ENCODE data around the gene ZNF831.

ZNF831 gene

DNA sequence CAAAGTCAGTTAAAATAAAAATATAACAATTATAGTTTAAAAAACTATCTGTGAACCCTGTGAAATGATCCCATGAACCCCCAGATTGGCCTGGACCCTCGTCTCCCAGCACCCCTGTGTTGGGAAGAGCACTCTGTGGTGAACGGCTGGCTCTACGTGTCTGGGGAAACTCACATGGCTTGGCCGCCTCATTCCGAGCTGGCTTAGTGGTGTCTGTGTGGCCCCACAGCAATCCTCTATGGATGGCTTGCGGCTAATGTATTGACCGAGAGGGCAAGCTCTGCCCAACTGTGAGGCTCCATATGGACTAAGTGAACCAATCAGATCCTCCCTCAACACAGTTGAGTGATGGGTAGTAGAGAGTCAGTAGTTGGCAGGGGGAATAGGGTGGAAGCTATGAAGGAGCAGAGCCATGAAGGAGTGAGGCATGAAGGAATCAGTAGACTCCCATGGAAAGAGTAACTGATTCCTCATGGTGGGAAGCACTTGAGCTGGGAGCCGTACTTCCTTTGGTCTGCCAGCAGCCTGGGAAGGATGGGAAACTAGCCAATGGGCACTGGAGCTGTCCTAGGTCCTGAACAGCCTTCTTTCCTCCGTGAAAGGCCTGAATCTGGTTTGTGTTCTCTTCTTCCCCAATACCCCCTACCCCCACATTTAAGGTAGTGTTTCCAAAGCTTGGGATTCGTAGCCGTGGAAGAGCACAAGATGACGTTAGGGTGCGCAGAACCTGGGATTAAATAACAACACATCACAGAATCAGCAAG lies 21.6 kb upstream of the ZNF831 start:
- no peak for DNase-seq (ENCODE audit: low read depth)

DNA sequence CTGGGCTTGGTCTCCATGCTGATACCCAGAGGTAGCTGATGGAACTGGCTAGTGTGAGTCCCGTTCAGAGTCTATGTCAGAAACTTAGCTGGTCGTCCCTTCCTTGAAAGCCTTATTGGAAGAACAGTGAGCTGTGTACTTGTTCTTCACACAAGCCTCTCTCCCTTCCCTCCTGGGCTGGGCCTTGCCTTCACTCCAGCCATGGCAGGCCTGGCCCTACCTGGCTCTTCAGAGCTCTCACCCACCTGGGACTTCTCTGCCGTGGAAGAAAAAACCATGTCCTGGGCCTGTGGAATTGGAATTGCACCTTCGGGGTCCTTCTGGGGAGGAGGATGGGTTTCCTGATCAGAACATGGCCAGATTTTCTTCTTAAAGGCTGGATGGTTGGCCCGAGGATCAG lies 20.3 kb upstream of the ZNF831 start:
- DNase-seq (ENCODE audit: low read depth): no peak

GRCh38 chr20:59144179-59144830 lies 19.3 kb upstream of the ZNF831 start:
- no peak for DNase-seq (ENCODE audit: low read depth)

DNA sequence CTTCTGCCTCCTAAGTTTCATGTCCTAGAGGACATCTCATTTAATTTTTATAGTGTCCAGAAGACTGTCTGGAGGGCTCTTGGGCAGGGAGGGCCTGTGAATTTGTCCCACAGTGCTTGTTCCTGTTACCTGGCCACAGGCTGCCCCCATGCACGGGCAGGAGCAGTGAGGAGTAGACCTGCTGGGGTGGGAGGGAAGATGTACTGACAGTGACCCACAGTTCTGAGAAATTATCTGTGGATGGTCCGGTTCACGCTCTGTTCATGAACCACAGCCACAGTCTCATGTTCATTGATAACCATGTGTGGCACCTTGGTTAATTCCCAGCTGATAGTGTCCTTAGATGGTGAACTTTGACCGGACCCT lies 18.8 kb upstream of the ZNF831 start:
- DNase-seq (ENCODE audit: low read depth): no peak

DNA sequence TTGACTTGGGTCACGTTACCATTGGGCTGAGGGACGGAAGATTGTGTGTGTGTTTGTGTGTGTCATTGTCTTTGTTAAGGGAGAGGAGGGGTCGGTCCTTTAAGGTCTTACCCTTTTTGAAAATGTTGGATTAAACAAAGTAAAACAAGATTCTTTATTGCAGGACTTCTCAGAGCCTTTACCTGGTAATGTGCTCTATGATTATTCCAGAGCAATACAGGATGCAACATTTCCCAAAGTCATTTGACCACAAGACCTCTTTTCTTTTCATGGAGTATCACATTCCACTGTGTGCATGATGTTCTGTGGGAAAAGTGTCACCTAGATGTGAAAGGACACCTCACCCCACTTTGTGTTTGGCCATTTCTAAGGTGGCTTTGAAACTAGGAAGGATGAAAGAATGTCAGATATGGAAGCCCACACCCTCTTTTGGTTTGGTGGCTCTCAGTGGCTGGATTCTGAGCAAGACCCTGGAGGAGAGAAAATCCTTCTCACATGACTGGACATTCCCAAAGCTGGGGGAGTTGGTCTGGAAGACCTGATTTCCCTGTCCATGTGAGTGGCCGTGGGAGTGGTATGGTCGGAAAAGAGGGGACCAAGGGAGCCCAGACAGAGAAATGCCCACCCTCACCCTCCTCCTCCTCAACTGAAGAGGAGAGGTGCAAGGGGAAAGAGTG lies 18.2 kb upstream of the ZNF831 start:
- no peak for DNase-seq (ENCODE audit: low read depth)

DNA sequence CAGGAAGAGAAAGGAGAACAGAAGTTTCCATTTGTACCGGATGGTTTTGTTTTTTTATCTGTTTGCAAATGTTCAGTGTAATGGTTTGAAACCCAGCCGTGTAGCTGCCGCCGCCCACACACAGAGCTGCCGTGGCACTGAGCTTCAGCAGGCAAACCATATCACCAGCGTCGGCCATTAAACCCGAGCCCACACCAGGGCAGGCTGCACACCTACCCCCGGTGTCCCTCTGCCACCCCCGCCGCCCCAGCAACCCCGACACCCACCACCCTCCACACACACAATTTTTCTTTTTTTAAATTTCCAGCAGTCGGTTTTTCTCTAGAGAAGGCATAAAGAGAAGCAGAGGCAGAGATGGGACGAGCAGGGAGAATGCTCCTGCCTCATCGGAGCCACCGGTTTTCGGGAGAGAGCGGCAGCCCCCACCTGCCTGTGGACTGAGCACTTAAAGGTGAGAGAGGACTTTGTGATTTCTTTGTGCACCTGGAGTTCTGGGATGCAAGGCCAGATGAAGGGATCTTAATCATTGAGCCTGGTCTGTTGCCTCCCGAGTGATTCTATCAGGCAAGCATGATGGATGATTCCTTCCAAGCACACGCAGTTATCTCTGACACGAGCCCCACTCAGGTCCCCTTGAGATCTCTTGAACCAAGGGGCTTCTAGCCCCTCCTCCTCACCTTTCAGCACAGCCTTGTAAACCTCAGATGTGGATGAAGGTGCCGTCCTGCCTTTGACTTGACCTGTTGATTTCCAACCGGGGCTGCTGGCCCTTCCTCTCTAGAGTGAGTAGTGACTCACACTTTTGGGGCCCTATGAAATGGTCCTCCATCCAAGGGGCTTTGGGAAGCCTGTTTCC lies 17.5 kb upstream of the ZNF831 start:
- DNase-seq (ENCODE audit: low read depth): no peak

DNA sequence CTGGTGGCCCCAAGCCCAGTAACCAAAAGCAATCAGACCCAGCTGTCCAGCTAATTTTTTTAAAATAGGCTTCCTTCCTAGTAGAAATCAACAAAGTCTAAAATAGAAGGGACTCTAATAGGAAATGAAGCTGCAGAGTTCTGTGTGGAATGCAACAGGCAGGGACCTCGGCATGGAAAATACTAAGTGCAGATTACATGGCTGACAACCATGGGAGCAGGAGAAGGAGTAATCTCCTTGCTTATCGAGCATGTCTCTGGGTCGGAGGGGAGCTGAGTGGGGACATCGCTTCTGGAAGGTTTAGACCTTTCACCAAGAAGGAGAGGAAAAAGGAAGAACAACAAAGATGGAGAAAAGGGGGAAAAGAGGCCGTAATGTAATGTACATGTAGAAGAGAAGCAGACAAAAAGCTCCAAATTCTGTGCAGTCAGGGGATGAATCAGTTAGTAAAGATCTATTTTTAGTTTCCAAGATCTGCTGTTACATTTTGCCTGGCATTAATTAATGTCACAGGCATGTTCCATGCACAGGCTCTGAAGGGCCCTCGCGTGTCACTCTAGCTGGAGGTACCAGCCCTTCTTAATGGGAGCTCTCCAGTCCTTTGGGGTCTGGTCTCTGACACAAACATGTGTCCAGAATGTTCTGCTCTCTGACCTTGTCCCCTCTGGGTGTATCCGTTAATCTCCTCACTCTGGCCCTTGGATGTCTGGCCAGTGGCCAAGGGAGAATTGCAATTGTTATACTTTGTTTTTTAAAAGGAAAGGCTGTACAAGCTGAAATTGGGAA lies 16.6 kb upstream of the ZNF831 start:
- no peak for DNase-seq (ENCODE audit: low read depth)

- DNase-seq (ENCODE audit: low read depth): no peak
These were observed 16.0 kb upstream of the ZNF831 start for GRCh38 chr20:59147586-59147985.

- no peak for DNase-seq (ENCODE audit: low read depth)
These were observed 14.7 kb upstream of the ZNF831 start for GRCh38 chr20:59148701-59149493.

DNA sequence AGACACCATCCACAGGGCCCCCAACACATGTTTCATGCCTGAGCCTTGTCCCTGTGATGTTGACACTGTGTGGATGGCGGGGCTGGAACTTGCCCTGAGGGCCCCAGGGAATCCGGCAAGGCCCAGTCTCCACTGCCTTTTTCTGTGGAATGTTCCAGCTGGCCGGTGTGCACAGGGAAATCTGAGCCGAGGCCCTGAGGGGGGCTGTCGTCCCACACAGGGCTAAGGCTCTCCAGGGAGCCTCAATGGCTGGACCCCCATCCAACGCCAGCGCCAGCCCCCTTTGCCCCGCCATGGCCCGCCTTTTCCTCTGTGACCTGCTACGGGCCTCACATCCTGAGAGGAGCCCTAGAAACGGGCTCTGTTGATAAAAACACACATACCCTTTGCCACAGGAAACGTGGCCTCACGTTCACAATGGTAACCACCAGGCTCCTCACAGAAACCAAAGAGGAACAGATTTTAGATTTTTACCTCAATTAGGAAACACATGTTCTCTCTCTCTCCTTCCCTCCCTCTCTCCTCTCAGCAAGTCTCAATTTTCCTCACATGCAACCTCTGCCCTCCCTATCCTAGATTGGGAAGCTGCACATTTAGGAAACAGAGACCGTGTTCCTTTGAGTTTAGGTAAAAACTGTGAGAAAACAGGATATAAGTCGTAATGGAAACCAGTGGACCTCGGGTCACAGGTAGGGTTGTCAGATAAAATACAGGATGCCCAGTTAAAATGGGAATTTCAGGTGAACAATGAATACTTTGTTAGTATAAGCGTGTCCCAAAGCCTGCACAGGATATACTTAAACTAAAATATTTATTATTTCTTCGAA lies 13.7 kb upstream of the ZNF831 start:
- no peak for DNase-seq (ENCODE audit: low read depth)

DNA sequence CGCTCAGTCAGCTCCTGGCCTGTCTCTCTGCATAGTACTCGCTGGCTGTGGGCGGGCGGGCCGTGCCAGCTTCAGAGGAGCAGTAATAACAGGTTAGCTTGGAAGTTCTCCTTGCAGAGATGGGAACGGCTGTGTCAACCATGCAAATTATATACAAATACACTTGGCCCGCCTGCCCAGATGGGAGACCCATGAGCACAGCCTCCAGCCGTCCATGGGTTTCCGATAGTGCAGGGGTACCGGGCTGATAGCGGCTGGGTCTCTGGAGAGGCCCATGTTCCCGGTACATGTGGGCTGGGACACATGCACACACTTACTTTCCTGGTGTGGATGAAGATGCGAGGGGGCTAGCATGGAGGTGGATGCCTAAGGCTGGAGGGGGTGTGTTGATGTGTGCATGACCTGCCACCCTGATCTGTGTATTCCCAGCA lies 12.8 kb upstream of the ZNF831 start:
- DNase-seq (ENCODE audit: low read depth): no peak

DNA sequence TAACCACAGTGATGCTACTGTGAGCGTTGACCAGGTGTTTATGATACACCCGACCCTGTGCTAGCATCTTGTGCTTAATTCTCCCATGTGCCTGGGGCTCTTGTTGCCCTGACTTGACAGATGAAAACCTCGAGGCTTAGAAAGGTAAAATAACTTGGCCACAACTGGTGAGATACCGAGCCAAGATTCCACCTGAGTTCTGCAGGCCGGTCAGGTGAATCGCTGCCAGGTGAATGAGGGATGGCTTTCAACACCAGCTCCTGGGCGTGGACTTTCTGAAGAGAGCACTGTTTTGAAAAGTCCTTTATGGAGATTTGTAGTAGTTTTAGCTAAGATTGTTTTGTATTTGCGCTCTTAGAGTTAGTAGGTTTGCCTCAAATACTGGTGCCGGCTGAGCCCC lies 12.2 kb upstream of the ZNF831 start:
- no peak for DNase-seq (ENCODE audit: low read depth)

DNA sequence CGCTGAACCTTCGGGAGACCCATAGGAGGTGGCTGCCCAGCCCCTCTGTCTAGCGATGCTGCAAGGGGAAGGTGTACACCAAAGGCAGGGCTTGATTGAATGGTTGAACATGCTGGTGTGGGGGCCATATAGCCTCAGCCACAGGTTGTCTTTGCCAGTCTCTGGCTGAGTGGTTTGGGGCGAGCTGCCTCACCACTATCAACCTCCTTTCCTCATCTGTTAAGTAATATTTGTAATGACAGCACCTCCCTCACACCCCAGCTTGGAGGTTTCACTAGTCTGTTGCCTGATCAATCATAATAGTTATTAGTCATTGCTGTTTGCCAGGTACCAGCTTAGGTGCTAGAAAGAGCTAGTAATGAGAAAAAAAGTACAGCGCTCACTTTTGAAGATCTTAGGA lies 11.8 kb upstream of the ZNF831 start:
- DNase-seq (ENCODE audit: low read depth): no peak

DNA sequence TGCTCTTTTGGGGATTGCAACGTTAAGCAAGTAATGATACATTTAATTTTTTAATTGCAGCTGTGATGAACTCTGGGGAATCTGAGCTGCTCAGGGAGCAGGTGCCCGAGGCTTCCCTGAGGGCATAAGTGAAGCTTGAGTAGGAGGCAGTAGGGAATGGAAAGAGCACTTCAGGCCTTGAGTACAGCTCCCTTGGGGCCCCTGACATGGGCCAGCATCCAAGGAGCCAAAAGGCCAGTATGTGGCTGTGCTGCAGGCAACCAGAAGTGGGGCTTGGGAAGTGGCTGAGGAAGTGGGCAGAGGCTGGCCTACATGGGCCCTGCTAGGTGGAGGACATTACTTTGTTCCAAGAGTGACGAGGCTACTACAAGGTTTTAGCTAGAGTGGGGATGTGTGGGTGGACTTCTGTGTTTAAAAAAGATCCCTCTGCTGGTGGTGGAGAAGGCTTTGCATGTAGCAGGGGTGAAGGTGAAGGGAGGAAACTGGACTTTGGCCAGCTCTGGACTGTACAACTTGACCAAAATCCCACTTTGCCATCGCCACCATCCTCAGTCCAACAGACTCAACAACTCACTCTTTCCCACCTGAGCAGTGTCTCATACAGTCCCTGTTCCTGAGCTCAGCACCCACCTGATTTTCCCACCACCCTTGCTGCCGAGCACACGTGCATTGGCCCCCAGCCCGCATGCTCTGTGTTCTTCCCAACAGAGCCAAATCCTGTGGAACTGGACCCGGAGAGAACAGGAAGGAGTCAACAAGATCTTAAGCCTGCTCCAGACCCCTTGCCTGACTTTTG lies 10.9 kb upstream of the ZNF831 start:
- DNase-seq (ENCODE audit: low read depth): no peak

DNA sequence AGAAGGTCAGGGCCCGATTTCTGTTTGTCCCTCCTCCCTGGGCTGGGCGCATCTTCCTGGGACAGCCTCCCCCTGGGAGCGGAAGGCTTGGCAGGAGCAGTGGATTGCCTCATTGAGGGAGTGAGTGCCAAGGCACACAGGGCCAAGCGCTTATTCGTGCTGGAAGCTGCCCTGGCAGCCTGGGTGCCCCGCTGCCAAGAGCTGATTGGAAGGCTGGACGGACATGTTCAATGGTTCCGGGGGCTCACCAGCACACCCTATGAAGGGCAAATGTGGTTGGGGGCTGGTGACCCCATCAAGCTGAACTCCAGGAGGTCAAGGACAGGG lies 10.3 kb upstream of the ZNF831 start:
- DNase-seq (ENCODE audit: low read depth): no peak

- DNase-seq (ENCODE audit: low read depth): no peak
These were observed 9.8 kb upstream of the ZNF831 start for GRCh38 chr20:59153832-59154231.

DNA sequence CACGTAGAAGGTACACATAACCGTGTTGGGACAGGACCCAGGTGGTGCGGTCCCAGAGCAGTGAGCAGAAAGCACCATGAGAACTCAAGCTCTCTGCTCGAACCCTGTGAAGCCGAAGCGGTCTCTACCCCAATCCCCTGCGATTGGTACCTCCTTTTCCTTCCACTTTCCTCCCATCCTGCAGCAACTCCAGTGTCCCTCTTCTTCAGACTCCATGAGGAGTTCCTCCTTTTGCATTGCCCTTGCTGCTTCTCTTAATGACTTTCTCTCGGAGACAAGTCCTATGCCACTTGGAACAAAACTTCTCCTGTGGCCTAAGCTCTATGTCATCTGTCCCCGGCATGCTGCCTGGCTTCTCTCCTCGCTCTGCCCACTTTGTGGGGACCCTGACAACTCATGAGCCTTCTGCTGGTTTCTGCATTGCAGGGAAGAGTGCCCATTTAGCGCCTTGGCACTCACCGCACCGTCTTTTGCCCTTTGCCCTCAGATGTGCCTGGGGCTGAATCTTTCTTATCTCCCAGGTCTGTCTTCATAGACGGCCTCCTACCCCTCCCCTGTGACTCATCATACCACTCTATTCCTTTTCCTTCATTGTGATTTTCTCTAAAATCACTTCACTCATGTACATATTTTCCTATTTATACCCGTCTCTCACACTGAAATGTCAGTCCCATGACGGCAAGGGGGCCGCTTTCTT lies 9.2 kb upstream of the ZNF831 start:
- no peak for DNase-seq (ENCODE audit: low read depth)

- DNase-seq (ENCODE audit: low read depth): no peak
These were observed 6.6 kb upstream of the ZNF831 start for GRCh38 chr20:59157064-59157463.

- no peak for DNase-seq (ENCODE audit: low read depth)
These were observed 6.1 kb upstream of the ZNF831 start for GRCh38 chr20:59157531-59157930.
